ENCODE data around the gene WNT7A.

WNT7A gene

DNA sequence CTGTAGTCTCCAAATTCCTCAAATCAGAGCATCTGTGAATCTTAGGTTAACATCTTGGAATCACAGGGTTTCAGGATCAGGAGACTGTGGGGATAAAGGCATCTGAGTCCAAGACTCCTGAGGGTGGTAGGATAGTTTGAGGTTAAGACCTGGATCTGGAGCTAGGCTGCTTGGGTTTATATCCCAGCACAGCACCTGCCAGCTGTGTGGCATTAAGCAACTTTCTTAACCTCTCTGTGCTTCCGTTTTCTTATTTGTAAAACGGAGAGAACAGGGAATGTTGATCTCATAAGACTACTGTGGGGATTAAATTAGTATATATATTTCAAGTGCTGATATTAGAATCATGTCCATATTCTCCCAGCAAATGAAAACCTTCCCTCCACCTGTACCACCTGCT lies 33.6 kb downstream of the WNT7A start:
- no peak for DNase-seq (ENCODE audit: low read depth in 2 of 2)

- DNase-seq (ENCODE audit: low read depth in 2 of 2) = no peak
Observed at GRCh38 chr3:13845806-13846205, 34.1 kb downstream of the WNT7A start.

DNA sequence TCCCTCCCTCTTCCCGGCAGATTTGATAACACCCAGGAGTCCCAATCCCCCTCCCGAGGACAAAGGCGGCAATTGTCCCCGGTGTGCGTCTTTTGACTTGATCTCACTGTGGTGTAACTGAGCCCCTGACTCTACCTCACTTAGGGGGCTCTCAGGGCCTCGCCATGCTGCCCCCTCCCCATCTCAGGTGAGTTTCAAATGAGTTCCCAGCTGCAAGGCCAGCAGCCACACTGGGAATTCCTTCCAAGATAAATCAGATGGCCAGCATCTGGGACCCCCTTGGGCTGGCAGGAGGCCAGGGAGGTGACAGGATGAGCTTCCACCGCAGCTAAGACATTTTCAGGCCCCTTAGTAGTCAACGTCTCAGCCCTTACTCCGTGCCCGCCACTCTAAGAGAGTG lies 35.0 kb downstream of the WNT7A start:
- no peak for DNase-seq (ENCODE audit: low read depth in 2 of 2)

- DNase-seq (ENCODE audit: low read depth in 2 of 2) = no peak
Observed at GRCh38 chr3:13844286-13844685, 35.6 kb downstream of the WNT7A start.

- DNase-seq (ENCODE audit: low read depth in 2 of 2) = no peak
Observed at GRCh38 chr3:13843351-13843750, 36.5 kb downstream of the WNT7A start.

DNA sequence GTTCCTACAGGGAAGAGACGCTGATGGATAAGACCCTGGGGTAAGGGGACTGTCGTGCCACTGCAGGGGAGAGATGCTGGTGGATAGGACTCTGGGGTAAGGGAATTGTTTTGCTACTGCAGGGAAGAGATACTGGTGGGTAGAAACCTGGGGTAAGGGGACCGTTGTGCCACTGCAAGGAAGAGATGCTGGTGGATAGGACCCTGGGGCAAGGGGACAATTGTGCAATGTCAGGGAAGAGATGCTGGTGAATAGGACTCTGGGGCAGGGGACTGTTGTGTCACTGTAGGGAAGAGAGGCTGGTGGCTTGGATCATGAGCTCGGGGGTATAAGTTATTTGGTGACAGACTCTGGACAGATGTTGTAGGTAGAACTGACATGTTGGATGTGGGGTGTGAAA lies 37.6 kb downstream of the WNT7A start:
- no peak for DNase-seq (ENCODE audit: low read depth in 2 of 2)

- no peak for DNase-seq (ENCODE audit: low read depth in 2 of 2)
Observed at GRCh38 chr3:13841826-13842225, 38.0 kb downstream of the WNT7A start.

- DNase-seq (ENCODE audit: low read depth in 2 of 2) = no peak
Observed at GRCh38 chr3:13841141-13841540, 38.7 kb downstream of the WNT7A start.

GRCh38 chr3:13840456-13840855 lies 39.4 kb downstream of the WNT7A start:
- DNase-seq (ENCODE audit: low read depth in 2 of 2) = no peak

- no peak for DNase-seq (ENCODE audit: low read depth in 2 of 2)
Observed at GRCh38 chr3:13839726-13840340, 40.0 kb downstream of the WNT7A start.

- no peak for DNase-seq (ENCODE audit: low read depth in 2 of 2)
Observed at GRCh38 chr3:13839253-13839652, 40.6 kb downstream of the WNT7A start.

DNA sequence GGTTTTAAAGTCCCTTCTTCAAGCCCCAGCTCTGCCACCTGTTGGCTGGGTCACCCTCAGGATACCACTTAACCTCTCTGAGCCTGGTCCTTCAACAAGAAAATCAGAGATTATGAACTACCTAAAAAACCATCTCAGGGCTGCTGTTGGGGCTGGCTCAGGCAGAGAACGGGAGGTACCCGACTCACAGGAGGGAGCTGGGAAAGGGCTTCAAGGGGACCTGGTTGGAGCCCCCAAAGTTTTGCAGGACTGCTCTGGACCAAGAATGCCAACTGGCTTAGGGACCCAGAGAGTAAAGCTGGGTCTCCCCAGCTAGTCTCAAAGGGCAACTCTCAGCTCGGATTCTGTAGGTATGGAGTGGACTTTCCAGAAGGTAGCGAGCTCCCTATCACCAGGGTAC lies 41.5 kb downstream of the WNT7A start:
- DNase-seq (ENCODE audit: low read depth in 2 of 2) = no peak

GRCh38 chr3:13837751-13838150 lies 42.1 kb downstream of the WNT7A start:
- no peak for DNase-seq (ENCODE audit: low read depth in 2 of 2)

- DNase-seq (ENCODE audit: low read depth in 2 of 2) = no peak
Observed at GRCh38 chr3:13836658-13837587, 42.9 kb downstream of the WNT7A start.

GRCh38 chr3:13835246-13835645 lies 44.6 kb downstream of the WNT7A start:
- no peak for DNase-seq (ENCODE audit: low read depth in 2 of 2)

- DNase-seq (ENCODE audit: low read depth in 2 of 2) = no peak
Observed at GRCh38 chr3:13834258-13835035, 45.4 kb downstream of the WNT7A start.

- no peak for DNase-seq (ENCODE audit: low read depth in 2 of 2)
Observed at GRCh38 chr3:13833506-13834257, 46.2 kb downstream of the WNT7A start.

- no peak for DNase-seq (ENCODE audit: low read depth in 2 of 2)
Observed at GRCh38 chr3:13832130-13832529, 47.7 kb downstream of the WNT7A start.

- no peak for DNase-seq (ENCODE audit: low read depth in 2 of 2)
Observed at GRCh38 chr3:13831386-13831996, 48.4 kb downstream of the WNT7A start.

GRCh38 chr3:13829311-13829710 lies 50.6 kb downstream of the WNT7A start:
- no peak for DNase-seq (ENCODE audit: low read depth in 2 of 2)

DNA sequence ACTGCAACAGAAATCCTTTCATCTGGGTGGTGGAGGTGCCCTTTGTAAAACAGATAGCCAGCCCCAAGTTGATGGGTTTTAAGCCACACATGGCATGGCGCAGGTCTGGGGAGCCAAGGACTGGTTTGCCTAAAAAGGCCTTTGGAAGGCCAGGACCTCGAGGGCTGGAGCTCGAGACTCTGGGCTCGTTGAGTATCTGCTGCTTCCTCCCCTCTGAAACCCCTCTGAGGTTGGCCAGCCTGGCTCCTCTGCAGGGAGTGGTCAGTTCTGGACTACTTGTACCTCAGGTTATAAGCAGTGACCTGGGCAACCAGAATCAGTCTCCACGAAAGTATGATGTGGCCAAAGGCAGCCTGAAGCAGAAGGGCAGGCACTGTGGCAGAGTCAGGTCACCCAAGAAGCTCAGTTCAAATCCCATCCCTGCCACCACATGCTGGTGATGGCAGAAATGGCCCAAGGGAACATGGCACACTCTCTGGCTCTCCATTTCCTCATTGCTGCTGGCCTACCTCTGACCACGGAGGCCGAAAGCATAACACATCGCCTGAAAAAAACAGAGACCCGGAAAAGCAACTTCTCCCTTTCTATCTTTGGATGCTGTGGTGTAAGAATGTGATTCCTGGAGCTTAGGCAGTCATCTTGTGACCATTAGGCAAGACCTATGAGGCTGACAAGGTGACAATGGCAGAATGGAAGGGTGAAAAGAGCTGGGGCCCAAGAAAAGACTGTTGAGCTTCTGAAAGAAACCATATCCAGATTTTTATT lies 51.2 kb downstream of the WNT7A start:
- DNase-seq (ENCODE audit: low read depth in 2 of 2) = no peak
